ENCODE measurements around the gene ATF6. TPM values are rescaled to one million over a fixed set of nuclear protein-coding genes. Genes with fewer than 3 reads are reported as not detected.

Gene ATF6
- total and polyA plus RNA-seq, 2 of the 4 experiments (the other 2 are of a cell fraction): 12.2 to 17.6 TPM

DNA sequence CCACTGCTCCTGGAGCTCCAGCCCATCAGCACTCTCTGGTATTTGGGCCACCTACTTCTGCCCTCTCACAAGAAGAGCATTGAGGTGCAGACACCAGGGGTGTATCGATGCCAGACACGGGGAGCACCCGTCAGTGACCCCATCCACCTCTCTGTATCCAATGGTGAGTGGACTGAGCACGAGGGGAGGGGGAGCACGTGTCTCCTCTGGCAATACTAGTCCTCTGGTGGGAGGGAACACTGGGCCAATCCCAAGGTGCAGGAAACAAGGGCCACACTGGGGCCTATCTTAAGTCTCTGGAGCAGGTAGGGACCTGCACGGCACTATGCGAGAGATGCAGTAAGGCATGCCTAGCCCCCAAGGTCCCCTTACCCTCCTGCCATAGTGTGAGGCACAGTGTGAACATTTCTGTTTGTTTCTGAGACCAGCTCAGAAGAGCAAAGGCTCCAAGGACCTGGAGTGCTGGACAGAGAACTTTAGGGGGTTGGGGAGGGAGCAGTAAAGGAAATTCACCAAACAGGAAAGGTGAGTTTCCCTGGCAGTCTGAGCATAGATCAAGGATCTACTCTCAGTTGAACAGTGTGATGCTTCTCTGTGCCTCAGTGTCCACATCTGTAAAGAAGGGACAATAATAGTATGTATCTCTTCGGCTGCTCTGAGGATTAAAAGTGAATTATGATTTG lies 42.5 kb upstream of the ATF6 start:
- Histone ChIP-seq H3K23ac (ENCODE audit: low read depth, low read length) (no peak overlapping the region), H3K36me3 (ENCODE audit: control insufficient read depth, insufficient read depth, low read length) (no peaks in the 10 kb centered on the region), H3K4ac (ENCODE audit: low read depth, low read length) (no peak overlapping the region), H4K20me1 (ENCODE audit: insufficient read depth, low read length) (no peaks in the 10 kb centered on the region), H3K79me1 (ENCODE audit: low read depth in 1 of 2, low read length in 2 of 2) (peaks cover 3 to 13% of the 10 kb centered on the region in 2 experiments; a peak in 1 of 4 replicates), H2BK5ac (ENCODE audit: low read depth, low read length, poor library complexity, severe bottlenecking) (no peak overlapping the region), H3K27me3 (ENCODE audit: control insufficient read depth, insufficient read depth, low read length) (no peaks in the 10 kb centered on the region), H3K27ac (ENCODE audit: insufficient read depth, low read length) (no peak overlapping the region), H4K91ac (ENCODE audit: insufficient read depth, low read depth, low read length) (no peak overlapping the region), H4K5ac (ENCODE audit: low read depth, low read length) (no peak overlapping the region), H2AK9ac (replicated peaks; ENCODE audit: low read depth, low read length, poor library complexity) (no peak overlapping the region), H4K8ac (ENCODE audit: low read depth in 2 of 2, low read length in 2 of 2) (no peak overlapping the region), H2AFZ (replicated peaks; ENCODE audit: low read length, poor library complexity) (peak overlapping the region; percentile 37), H3K18ac (ENCODE audit: low read depth, low read length) (no peak overlapping the region), H3K14ac (replicated peaks; ENCODE audit: low read depth, low read length) (no peak overlapping the region), H3K4me2 (ENCODE audit: low read depth, low read length) (no peak overlapping the region), H3K9me3 (ENCODE audit: control insufficient read depth, insufficient read depth, low read length) (no peaks in the 10 kb centered on the region), H3K4me3 (ENCODE audit: insufficient read depth, low read depth, low read length) (no peak overlapping the region), H3K9me1 (ENCODE audit: insufficient read depth, low read length) (peaks cover 22% of the 10 kb centered on the region), H2BK15ac (ENCODE audit: low read depth, low read length) (0 out of 3 replicates have a peak overlapping the region, but pooled peaks have one; percentile 7), H3K9ac (ENCODE audit: low read depth, low read length) (no peak overlapping the region), H2AK5ac (ENCODE audit: low read depth, low read length) (peak overlapping the region; percentile 28; the same call in 1 of the 2 replicates), H2BK20ac (ENCODE audit: low read depth, low read length) (no peak overlapping the region), H2BK120ac (ENCODE audit: low read depth, low read length) (no peak overlapping the region; the same call in 1 of the 2 replicates), H3K4me1 (ENCODE audit: control insufficient read depth, insufficient read depth, low read length) (peaks cover 2% of the 10 kb centered on the region), H3K56ac (ENCODE audit: extremely low read depth, insufficient read depth, low read length) (no peak overlapping the region)
- DNase-seq (no peak), ATAC-seq (ENCODE audit: low read depth) (no peak)
- intact Hi-C loops (cut with micrococcal nuclease): no loop called here
- 86% methylated on average over 1 of the region's 8 CpGs; no CpG with 5 or more reads in 1 of the 2 experiments for WGBS, 2 experiments (ENCODE audit: extremely low coverage in 2 of 2, insufficient read length in 1 of 2)
- dilution Hi-C loops (cut with HindIII; ENCODE audit: low sequenced_read_pairs, unreplicated experiment): no loop called here
- ChIA-PET POLR2A (ENCODE audit: unreplicated experiment) (no interaction called here), CTCF (no interaction called here)
- no peak for TF ChIP-seq POLR2A (IDR thresholded peaks at IDR 0.05; ENCODE audit: low read depth, low read length)
- TF ChIP-seq MXI1 (IDR thresholded peaks at IDR 0.05; ENCODE audit: borderline replicate concordance, low read depth, low read length): no peak
- no peak for TF ChIP-seq NFE2L2 (IDR thresholded peaks at IDR 0.05; ENCODE audit: low read depth, low read length)
- TF ChIP-seq, protein P1, sequence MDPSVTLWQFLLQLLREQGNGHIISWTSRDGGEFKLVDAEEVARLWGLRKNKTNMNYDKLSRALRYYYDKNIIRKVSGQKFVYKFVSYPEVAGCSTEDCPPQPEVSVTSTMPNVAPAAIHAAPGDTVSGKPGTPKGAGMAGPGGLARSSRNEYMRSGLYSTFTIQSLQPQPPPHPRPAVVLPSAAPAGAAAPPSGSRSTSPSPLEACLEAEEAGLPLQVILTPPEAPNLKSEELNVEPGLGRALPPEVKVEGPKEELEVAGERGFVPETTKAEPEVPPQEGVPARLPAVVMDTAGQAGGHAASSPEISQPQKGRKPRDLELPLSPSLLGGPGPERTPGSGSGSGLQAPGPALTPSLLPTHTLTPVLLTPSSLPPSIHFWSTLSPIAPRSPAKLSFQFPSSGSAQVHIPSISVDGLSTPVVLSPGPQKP (IDR thresholded peaks at IDR 0.05; ENCODE audit: borderline replicate concordance, low read depth, low read length): no peak
- TF ChIP-seq, protein P2, sequence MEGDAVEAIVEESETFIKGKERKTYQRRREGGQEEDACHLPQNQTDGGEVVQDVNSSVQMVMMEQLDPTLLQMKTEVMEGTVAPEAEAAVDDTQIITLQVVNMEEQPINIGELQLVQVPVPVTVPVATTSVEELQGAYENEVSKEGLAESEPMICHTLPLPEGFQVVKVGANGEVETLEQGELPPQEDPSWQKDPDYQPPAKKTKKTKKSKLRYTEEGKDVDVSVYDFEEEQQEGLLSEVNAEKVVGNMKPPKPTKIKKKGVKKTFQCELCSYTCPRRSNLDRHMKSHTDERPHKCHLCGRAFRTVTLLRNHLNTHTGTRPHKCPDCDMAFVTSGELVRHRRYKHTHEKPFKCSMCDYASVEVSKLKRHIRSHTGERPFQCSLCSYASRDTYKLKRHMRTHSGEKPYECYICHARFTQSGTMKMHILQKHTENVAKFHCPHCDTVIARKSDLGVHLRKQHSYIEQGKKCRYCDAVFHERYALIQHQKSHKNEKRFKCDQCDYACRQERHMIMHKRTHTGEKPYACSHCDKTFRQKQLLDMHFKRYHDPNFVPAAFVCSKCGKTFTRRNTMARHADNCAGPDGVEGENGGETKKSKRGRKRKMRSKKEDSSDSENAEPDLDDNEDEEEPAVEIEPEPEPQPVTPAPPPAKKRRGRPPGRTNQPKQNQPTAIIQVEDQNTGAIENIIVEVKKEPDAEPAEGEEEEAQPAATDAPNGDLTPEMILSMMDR (conservative IDR thresholded peaks at IDR 0.05; ENCODE audit: low read depth, low read length): no peak
- no peak for TF ChIP-seq CHD1 (IDR thresholded peaks at IDR 0.05; ENCODE audit: low read depth, low read length)
- TF ChIP-seq, protein P3, sequence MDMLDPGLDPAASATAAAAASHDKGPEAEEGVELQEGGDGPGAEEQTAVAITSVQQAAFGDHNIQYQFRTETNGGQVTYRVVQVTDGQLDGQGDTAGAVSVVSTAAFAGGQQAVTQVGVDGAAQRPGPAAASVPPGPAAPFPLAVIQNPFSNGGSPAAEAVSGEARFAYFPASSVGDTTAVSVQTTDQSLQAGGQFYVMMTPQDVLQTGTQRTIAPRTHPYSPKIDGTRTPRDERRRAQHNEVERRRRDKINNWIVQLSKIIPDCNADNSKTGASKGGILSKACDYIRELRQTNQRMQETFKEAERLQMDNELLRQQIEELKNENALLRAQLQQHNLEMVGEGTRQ (IDR thresholded peaks at IDR 0.05; ENCODE audit: low read depth, low read length): no peak
- TF ChIP-seq RAD21 (IDR thresholded peaks at IDR 0.05; ENCODE audit: low read length): no peak
- no peak for TF ChIP-seq MAFK (IDR thresholded peaks at IDR 0.05; ENCODE audit: low read depth, low read length)
- TF ChIP-seq SMC3 (IDR thresholded peaks at IDR 0.05; ENCODE audit: low read depth, low read length): no peak
- no peak for TF ChIP-seq FOS (IDR thresholded peaks at IDR 0.05; ENCODE audit: low read depth, low read length)
- TF ChIP-seq RFX5 (IDR thresholded peaks at IDR 0.05; ENCODE audit: low read depth, low read length): no peak
- no peak for TF ChIP-seq CEBPB (IDR thresholded peaks at IDR 0.05; ENCODE audit: low read depth, low read length)
- no peak for TF ChIP-seq MAZ (IDR thresholded peaks at IDR 0.05; ENCODE audit: borderline replicate concordance, low read depth, low read length)
- TF ChIP-seq RCOR1 (IDR thresholded peaks at IDR 0.05; ENCODE audit: insufficient replicate concordance, low read length): no peak
- no peak for TF ChIP-seq BHLHE40 (IDR thresholded peaks at IDR 0.05; ENCODE audit: low read depth, low read length)
- in situ Hi-C loops (cut with MboI; ENCODE audit: low sequenced_read_pairs): no loop called here
- BruUV-seq (replicated peaks): no TSS peak
